Esophagus squamous epithelium (tissue), 4 donors: Measurements from ENCODE around the gene TF.

Source experiments
- POLR2A ChIP-seq, 4 donors: fragments of 450-650 bp; IDR thresholded peaks; one replicate each; pipeline ENCODE4 v1.6.1; 2017; ENCODE audit warnings: antibody characterized with exemption in 4 of 4, mild to moderate bottlenecking in 4 of 4, moderate library complexity in 3 of 4
- TF ChIP-seq, protein P1 (sequence below), 6 experiments: fragments of 450-650 bp in 4 of 6; fragments of 200-600 bp in 2 of 6; sonication (generic) in 2 of 6; IDR thresholded peaks; one replicate each; pipeline ENCODE4 v1.5.1; 2016 to 2019; ENCODE audit warnings: antibody characterized with exemption in 6 of 6, mild to moderate bottlenecking in 4 of 6, moderate library complexity in 4 of 6

GRCh38 chr3:133841196-133841595 is 95.0 kb downstream of the TF start:
- TF ChIP-seq, protein P1, sequence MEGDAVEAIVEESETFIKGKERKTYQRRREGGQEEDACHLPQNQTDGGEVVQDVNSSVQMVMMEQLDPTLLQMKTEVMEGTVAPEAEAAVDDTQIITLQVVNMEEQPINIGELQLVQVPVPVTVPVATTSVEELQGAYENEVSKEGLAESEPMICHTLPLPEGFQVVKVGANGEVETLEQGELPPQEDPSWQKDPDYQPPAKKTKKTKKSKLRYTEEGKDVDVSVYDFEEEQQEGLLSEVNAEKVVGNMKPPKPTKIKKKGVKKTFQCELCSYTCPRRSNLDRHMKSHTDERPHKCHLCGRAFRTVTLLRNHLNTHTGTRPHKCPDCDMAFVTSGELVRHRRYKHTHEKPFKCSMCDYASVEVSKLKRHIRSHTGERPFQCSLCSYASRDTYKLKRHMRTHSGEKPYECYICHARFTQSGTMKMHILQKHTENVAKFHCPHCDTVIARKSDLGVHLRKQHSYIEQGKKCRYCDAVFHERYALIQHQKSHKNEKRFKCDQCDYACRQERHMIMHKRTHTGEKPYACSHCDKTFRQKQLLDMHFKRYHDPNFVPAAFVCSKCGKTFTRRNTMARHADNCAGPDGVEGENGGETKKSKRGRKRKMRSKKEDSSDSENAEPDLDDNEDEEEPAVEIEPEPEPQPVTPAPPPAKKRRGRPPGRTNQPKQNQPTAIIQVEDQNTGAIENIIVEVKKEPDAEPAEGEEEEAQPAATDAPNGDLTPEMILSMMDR (IDR thresholded peaks at IDR 0.05): no peak
- TF ChIP-seq POLR2A (IDR thresholded peaks at IDR 0.05): no peak
